Right atrium auricular region (tissue), 2 donors: ENCODE measurements around the gene PRAMEF17. TPM values are rescaled to one million over a fixed set of nuclear protein-coding genes. Genes with fewer than 3 reads are reported as not detected.

Source experiments
- total RNA-seq, 2 donors: library from RNA; depleted of rRNA; stranded (reverse); fragments of >200 nt; gene quantifications; one replicate each; pipeline ENCODE4 v1.1.0, GENCODE V29; 2016

PRAMEF17 gene
- total RNA-seq, 2 donors from 2014 or later: not detected

Other genes starting within 250 kb of the PRAMEF17 start
- not detected for gene PRAMEF26, start 233.6 kb upstream of the PRAMEF17 start, total RNA-seq
- gene HNRNPCL4, start 224.0 kb upstream of the PRAMEF17 start, total RNA-seq: not detected
- gene PRAMEF9, start 217.8 kb upstream of the PRAMEF17 start, total RNA-seq: not detected
- not detected for gene PRAMEF13, start 188.2 kb upstream of the PRAMEF17 start, total RNA-seq
- gene PRAMEF18, start 163.5 kb upstream of the PRAMEF17 start, total RNA-seq: not detected
- gene PRAMEF5, start 135.4 kb upstream of the PRAMEF17 start, total RNA-seq: not detected
- not detected for gene PRAMEF8, start 104.5 kb upstream of the PRAMEF17 start, total RNA-seq
- not detected for gene PRAMEF33, start 86.1 kb upstream of the PRAMEF17 start, total RNA-seq
- not detected for gene PRAMEF15, start 74.1 kb upstream of the PRAMEF17 start, total RNA-seq
- gene PRAMEF14, start 42.5 kb upstream of the PRAMEF17 start, total RNA-seq: not detected
- not detected for gene PRAMEF19, start 17.7 kb upstream of the PRAMEF17 start, total RNA-seq
- not detected for gene PRAMEF20, start 20.8 kb downstream of the PRAMEF17 start, total RNA-seq
- gene LRRC38, start 124.4 kb downstream of the PRAMEF17 start, total RNA-seq: under 1 TPM in 1 of 2 donors, not detected in 1; 0.98 TPM
- 10 to 100 TPM; 17.3 to 28.9 TPM for gene PDPN, start 194.2 kb downstream of the PRAMEF17 start, total RNA-seq